Measurements from ENCODE around the gene BEAN1.

- TF ChIP-seq CTCF (IDR thresholded peaks at IDR 0.05) (no peak), POLR2AphosphoS5 (IDR thresholded peaks at IDR 0.05) (no peak), EP300 (IDR thresholded peaks at IDR 0.05) (no peak)
These were observed 12.1 kb downstream of the BEAN1 start for GRCh38 chr16:66439051-66439730.
